Measurements from ENCODE around the gene STK39.

STK39 gene

DNA sequence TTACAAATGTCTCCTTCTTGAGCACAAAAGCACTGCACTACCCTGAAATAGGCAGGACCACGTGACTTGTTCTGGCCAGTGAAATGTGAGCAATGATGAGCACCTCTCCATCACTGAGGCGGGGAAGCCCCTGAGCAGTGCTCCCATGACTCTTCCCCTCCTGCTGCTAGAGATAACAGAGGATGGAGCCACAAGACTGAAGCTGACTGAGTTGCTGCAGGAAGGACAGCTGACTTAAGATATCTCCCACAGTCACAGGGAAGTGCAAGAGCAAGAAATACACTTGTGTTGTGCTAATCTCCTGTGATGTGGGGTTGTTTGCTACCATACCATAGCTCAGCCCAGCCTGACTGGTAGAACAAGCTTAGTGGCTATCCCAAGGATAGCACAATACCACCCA lies 38.7 kb downstream of the STK39 start:
- no peak for DNase-seq (ENCODE audit: low spot score)

DNA sequence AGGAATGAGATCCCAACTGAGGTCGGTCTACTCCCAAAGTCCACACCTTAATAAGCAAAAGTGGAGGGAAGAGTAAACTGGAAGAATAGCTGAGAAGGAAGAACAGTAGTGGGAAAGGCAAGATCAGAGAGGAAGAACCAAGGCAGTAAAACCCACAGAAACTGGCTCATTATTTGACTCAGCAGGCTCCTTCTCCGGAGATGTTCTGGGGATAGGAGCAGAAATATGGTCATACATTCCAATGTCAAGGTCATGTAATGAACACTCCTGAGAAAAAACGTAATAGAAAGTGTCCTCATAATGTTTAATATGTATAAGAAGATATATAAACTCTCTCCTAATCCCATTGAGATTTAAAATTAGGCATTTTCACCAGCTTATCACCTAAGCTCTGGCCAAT lies 39.5 kb downstream of the STK39 start:
- DNase-seq (ENCODE audit: low spot score) = no peak

DNA sequence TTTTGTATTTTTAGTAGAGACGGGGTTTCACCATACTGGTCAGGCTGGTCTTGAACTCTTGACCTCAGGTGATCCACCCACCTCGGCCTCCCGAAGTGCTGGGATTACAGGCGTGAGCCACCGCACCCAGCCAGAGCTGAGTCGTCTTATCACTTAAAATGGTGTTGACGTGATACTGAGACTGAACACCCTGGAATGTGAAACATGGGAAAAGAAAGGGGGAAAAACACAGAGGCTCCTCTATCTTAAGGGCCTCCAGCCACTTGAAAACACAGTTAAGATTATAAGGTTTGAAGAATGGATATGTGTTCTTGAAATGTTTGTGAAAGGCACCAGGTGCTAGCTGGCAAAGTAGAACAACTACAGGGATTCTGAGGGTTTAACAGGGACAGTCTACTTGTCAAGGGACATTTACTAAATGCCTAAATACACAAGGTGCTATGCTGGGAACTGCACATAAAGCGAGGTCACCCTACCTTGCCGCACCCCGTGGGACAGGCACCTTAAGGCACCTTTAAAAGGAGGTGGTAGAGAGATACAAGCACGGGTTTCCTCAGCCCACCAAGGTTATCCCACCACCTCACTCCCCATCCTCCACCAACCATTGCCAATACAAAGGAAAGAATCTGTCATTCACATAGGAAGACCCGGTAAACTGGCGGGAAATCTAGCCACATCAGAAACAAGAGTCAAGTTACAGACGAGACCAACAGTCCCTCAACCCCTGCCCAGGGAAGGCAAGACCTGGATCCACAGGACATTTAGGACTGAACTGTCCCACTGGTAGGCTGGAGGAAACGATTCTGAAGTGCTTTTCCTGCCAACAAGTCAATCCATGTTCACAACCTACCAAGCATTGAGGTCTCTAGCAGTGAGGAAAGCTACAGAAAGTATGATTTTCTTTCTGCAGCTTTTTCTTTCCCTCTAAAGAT lies 43.4 kb downstream of the STK39 start:
- peak; percentile 67 for DNase-seq (ENCODE audit: low spot score)

DNA sequence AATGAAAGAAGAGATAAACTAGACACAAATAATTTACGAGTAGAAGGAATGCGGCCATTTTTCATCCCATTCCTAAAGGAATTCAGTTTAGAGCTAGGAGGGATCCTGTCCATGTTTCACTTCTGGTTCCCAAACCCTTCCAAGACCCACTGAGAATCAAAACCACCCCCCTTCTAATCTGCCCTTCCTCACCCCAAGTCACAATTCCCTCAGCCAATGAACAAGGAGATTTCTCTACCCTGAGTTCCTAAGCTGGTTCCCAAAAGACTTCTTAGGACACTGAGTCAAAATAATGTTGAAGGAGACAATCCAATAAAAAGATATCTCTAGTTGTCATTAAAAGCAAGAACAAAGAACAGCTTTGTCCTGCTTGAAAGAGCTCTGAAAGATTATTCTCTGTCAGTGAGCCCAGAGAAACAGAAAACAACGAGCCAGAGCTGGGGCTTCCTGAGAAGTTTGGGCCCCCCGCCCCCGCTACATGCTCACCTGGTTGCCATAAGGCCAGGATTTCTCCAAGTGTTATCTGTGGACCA lies 45.7 kb downstream of the STK39 start:
- no peak for DNase-seq (ENCODE audit: low spot score)

DNA sequence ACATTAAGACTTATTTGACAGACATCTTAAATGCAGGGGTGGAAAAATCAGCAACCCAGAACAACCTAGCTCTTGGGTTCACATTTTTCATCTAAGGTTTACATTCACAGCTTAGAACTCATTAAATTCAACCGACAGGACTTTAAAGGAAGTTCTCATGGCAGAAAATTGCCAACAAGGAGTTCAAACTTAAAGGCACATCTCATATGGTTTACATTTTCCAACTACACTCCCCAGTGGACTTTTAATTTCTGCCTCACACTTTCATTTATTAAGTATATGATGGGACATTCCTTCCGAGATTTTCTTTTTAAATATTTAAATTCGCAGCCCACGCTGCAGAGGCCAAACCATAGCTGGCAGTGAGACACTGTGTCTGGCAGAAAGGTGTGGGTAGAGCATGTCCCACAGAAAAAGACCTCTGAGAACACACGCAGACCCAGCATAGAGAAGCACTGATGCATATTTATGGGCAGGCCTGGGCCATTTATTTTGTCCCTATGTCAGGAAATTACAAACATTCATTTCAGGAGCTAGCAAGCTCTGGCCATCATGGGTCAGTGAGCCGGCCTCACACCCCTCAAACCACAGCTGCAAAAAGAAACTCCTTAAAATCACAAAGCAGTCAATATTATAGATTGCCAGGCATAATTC lies 46.3 kb downstream of the STK39 start:
- DNase-seq (ENCODE audit: low spot score) = no peak

DNA sequence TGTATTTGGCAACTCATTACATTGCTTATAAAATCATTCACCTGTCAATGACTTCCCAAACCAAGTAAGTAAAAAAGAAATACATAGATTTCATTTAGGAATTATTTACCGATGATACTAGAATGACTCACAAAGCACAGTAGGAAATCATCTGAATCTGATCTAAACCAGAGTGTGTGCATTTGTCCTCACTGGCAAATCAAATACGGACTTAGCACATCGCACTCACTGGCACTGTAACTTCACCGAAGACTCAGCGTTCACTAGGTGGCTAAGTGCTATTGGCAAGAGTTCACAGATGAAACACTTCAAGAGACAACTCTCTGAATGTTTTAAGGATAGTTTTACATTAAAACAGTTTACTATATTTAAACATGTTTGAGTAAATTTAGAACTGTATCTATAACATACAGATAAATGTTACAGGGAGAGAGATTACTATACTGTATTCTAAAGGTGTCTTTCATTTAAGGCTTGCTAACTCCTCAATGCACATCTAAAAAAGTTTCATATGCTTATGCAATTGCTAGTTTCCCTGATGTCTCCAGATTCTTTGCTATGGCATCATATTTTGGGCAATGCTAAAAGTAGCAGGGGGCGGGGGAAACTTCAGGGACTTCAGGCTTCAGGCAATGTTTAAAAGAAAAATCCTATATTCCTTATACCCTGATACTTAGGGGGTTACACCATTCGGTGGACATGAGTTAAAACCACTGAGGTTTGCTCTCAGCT lies 48.8 kb downstream of the STK39 start:
- DNase-seq (ENCODE audit: low spot score) = no peak

DNA sequence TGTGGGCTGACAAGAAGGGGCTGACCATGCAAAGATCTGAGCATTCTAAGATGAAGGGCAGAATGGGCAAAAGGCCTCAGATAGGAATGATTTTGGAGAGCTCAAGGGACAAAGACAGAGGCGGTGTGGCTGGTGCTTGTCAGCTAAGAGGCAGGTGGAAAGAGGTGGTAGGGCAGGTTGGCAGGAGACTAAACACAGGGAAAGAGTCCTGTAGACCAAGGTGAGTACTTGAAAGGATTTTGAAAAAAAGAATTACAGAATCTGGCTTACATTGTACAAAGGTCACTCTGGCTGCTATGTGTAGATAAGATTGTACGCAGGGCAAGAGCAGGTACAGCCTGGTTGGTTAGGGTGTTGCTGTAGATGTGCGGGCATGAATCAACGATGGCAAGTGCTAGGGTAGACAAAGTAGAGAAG lies 50.6 kb downstream of the STK39 start:
- no peak for DNase-seq (ENCODE audit: low spot score)

DNA sequence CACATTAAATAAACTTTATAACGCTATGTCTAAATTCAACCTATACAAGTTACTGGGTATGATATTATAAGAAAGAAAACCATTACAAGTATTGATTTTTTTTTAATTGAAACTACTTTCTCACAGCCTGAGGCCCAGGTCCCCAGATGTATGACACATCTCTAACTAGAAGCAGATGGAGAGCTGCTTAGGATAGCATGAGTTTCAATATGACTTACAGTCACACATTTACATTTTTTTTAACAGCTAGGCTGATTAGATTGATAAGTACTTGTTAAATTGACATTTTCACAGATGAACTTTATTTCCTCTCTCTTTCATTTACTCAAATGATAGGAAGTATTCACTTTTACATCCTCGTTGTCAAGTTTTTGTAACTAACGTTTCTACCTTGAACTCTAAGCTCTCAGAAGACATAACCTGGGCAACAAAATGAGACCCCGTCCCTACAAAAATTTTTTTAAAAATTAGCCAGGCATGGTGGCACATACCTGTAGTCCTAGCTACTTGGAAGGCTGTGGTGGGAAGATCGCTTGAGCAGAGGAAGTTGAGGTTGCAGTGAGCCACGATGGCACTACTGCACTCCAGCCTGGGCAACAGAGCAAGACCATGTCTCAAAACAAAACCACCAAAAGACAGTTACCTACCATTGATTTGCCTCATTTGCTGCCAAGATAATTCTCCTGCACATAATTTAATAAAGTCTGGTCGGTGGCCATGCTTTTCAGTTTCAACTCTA lies 52.4 kb downstream of the STK39 start:
- DNase-seq (ENCODE audit: low spot score) = no peak

DNA sequence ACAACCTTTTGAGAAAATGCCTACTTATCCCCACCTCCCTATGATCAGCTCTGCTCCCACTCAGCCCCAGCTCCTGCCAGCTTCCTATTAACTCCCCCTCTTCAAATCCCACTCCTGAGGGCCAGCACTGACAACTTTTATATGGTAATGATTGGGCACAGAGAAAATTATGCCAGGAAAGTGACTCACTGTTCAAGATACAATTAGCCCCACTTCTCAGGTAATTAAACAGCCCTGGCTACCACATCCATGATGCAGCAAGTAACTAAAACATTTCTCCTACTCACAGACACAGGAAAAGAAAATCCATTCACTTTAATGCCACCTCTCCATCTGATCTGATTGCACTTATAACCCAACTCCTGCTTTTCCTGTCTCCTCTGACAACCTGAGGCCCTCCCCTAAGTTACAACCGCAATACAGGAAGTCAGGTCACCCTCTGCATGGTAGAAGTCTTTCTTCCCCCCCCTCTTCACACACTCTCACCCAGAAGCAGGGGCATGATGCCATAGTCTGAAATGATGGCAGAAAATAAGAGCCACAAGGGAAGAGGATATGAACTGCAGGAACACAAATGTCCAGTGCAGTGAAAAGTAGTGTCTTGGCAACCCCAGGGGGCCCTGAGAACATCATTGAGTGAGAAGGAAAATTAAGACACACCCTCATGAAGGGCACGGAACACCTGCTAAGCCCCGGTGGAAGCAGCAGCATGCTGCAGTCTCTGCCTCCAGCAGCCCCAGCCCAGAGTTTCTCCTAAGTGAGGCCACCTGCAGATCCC lies 54.4 kb downstream of the STK39 start:
- no peak for DNase-seq (ENCODE audit: low spot score)

DNA sequence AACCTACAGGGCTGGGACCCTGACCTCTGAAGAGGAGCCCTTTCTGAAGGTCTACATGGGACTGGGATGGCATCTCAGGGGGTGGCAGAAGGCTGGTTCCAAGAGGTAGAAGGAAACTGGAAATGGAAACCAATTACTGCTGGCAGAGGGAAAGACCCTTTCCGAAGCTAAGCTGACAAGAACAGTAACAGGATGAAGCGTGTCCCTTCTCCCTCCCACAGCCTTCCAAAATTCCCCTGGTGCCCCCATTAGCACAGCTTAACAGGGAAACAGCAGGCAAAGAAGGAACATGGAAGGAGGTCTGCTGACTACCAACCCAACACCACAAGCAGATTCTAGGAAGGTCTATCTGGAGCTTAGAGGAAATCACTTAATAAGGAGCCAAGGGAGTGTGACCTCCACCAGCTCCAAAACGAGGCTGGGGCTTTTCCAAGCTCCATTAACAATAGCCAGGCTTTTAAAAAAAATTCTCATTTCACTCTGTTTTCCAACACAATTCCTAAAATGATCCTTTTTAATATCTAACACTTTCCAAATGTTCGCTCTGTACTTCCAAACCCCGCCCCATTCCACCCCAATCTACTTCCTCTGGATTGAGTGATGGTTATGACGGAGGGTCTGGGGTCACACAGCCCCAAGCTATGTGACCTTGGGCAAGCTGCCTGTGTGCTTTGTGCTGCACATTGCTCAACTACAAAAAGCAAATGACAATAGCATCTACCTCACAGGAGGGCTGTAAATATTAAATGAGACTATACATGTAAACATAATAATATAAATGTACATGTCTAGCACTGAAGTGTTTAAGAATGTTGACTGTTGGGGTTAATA lies 55.2 kb downstream of the STK39 start:
- DNase-seq (ENCODE audit: low spot score) = no peak

DNA sequence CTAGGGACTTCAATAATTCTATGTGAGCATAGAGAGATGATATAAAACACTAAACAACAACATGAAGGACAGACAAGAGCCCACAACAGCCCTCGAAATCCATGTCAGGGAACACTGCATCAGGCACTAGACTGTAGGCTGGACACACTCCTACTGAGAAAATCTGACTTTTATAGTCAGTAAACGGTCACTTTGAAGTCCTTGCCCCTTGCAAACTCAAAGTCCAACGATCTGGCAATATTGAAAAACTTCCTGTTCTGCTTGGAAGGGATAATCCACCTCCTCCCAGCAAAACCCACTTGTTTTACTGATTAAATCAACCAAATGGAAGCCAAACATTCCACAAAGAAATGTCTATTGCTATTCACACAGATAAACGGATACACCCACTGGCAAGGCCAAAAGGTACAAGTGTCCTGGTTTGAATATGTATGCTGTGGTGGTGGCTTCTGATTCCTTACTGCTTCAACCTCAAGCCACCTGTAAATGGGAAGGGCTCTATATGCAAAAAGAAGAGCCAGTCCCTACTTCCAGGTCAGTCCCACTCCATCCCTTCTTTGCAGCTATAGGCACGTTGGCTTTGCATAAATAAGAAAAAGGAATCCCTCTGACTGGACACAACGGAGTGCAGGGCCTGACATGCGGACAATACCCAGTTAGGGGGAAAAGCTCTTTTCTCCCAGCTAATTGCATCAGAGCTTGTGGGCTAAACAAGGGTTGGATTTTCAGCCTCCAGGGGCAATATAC lies 56.6 kb downstream of the STK39 start:
- DNase-seq (ENCODE audit: low spot score) = no peak

DNA sequence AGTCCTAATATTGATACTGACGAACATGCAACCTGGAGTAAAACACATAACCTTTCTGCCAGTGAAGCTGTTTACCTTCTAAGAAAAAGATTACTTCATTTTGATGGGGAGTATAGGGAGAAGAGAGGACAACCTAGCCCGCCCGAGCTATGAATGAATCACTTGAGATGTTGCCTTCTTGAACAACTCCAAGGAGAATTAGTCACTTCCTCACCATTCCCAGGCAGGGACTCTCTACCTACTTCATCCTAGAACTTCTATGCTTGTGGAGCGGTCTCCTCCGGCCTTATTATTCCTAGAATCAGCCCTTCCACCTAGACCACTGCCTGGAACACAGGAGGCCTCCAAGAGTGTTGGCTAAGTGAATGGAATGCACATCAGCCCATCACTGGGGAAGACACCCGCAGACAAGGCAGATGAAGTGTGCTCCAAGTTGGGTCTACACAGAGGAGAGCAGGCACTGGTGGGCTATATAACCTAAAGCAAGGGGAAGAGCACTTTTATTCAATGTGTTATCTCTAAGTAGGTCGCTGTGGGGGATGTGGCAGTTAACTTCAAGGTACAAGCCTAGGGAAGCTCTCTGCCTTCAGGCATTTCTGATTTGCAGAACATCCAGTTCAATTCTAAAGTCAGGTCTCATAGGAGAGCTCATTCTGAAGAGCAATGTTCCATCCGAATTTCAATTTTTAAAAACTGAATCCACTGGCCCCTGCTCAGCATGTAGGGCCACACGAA lies 57.4 kb downstream of the STK39 start:
- no peak for DNase-seq (ENCODE audit: low spot score)

DNA sequence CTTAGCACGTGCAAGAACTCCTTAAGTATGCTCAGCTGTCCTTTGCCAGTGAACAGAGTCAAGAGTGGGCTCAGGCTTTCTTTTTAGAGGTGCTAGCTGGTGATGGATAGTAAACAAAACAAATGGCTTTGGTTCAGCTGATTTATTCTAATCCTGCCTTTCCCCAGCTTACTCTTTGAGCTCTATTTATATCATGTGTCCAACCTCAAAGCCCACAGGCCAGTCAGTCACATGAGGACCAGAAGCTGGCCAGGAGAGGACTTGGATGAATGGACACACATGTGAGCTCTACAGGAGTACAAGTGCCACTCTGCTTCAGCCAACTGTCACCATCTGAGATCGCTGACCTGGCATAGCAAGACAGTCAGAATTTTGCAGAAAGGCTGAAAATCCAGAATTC lies 59.4 kb downstream of the STK39 start:
- DNase-seq (ENCODE audit: low spot score) = no peak

DNA sequence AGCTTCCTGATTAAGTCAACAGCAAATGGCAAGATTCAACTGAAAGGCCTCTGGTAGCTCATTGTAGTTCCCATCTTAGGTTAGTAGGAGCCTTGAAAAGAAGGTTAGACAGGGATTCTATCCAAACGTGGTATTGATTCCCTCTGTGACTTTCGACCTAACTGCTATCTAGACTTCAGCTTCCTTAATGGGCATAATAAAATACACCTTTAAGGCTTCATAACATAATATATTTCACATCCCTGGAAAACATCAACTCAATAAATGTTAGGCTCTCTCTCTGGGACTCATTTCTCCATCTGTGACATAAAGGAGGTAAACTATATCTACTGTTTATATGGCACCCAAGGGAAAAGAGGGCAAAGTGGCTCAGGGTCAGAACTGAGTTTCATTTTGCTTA lies 60.9 kb downstream of the STK39 start:
- no peak for DNase-seq (ENCODE audit: low spot score)

DNA sequence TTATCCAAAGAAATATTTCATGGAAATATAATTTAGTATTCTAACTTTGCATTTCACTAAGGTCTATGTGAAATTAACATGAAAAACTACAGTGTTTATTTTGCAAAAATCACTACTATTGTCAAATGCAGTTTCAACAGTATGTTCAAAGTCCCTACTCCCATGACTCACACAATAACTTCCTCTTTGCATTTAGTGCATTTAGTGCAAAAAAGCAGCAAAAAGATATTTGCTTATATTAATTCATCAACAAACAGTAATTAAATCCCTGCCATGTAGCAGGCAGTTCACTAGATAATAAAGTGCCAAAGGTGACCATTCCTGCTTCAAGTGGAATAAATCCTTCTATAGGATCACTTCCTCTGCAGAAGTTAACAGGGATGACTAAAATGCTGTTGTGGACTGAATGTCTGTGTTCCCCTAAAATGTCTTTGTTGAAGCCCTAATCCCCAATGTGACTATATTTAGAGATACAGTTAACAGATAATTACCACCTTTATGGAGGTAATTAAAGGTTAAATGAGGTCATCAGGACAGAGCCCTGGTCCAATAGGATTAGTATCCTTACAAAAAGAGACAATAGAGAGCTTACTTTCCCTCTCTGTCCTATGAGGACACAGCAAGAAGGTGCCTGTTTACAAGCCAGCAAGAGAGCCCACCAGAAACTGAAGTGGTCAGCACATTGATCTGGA lies 61.7 kb downstream of the STK39 start:
- no peak for DNase-seq (ENCODE audit: low spot score)

DNA sequence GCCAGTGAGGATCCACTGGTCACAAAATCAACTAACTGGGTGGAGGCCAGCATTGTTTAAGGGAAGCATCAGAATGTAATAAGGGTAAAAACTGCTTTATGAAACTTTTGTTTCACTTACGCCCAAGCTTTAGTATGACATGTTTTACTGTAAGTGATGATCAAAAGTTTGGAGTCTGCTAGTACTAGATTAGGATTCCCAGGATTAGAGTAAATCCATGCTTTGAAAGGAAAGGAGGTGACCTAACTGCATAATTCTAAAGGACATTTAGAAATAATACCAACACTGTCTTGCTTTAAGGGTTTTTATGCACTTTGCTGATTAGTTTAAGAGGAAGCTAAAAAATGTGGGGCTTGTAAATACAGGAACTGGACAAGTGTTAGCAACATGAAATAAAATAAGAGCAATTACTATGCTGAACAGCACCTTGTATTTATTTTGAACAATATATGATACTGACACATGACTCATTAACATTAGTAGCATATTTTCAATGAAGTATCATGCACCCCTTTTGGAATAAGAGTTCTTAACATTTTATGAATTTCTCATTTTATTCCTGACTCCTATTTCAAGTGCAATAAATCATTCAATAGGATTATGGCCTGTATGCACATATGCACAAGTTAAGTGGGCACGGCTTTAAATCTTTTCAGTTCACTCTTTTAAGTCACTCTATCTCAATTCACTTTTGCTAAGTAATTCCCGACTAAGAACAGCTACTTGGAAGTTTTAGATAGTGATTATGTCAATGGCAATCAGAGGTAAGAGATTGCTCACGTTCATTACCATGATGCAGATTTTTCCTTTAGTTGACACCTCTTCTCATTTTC lies 62.5 kb downstream of the STK39 start:
- no peak for DNase-seq (ENCODE audit: low spot score)

DNA sequence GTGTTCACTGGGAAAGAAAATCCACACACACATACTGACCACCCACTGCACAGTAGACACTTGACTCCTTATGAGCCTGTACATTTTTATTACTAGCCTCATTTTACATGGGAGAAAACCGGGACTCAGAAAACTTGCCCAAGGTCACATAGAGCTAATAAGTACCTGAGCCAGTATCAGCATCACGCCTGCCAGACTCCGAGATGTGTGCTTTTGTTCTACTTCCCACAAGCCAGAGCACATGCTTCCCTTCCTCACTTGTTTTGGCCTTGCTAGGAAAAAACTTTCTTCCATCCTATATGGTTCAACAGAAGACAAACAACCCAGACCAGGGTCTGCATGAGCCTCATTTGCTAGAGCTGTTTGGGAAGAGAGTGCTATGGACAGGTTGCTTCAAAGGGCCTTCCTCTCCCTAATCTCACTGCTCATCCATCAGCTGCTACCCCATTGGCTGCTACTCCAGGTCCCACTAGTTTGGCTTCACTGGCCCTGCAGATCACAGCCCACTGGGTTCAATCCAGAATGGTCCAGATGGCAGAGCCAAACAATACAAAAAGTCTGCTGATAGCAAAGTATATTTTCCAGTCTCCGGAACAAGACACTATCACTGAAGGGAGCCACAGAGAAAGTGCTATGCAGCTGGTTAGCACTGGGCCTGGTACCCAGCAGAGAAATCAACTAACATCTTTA lies 63.9 kb downstream of the STK39 start:
- no peak for DNase-seq (ENCODE audit: low spot score)
